ENCODE measurements around the gene CTBP1.
A peak's percentile ranks its signal among the peaks of the same experiment; 100 is the strongest.

The CTBP1 gene

GRCh38 chr4:1166509-1167243, 82.3 kb downstream of the CTBP1 start:
- Histone ChIP-seq H3K79me2 (ENCODE audit: insufficient read depth, low read length) (no peaks in the 10 kb centered on the region), H3K9me2 (replicated peaks; ENCODE audit: low read depth, low read length) (no peaks in the 10 kb centered on the region), H3K36me3 (ENCODE audit: insufficient read depth, low read length) (peaks cover 5% of the 10 kb centered on the region; the same call in 1 of the 2 replicates), H3F3A (ENCODE audit: low read depth) (no peaks in the 10 kb centered on the region), H4K20me1 (ENCODE audit: insufficient read depth, low read length, poor library complexity, severe bottlenecking) (no peaks in the 10 kb centered on the region), H3K27me3 (ENCODE audit: insufficient read depth, low read length, poor library complexity, severe bottlenecking) (no peaks in the 10 kb centered on the region), H3K9ac (ENCODE audit: low read depth, low read length, poor library complexity, severe bottlenecking) (peak overlapping the region; percentile 75), H3K4me1 (ENCODE audit: insufficient read depth, low read length, poor library complexity, severe bottlenecking) (peaks cover 10% of the 10 kb centered on the region), H3K4me2 (ENCODE audit: low read depth, low read length, poor library complexity, severe bottlenecking) (peak overlapping the region; percentile 88), H3K9me3 (ENCODE audit: insufficient read depth, low read depth, low read length) (no peaks in the 10 kb centered on the region), H3K4me3 (ENCODE audit: low read length, poor library complexity, severe bottlenecking) (peak overlapping the region; percentile 77), H2AFZ (ENCODE audit: low read length) (no peak overlapping the region)
- TF ChIP-seq CTCF (conservative IDR thresholded peaks at IDR 0.05; ENCODE audit: low read length), result no peak
- TF ChIP-seq EZH2phosphoT487 (IDR thresholded peaks at IDR 0.05; ENCODE audit: borderline replicate concordance), result no peak

- no peak overlapping the region for H3K9ac ChIP-seq (ENCODE audit: low read depth, low read length, poor library complexity, severe bottlenecking)
- H2AFZ ChIP-seq (ENCODE audit: low read length), result no peak overlapping the region
- no peaks in the 10 kb centered on the region for H3F3A ChIP-seq (ENCODE audit: low read depth)
- H3K36me3 ChIP-seq (ENCODE audit: insufficient read depth, low read length), result peaks cover 3% of the 10 kb centered on the region; the same call in 1 of the 2 replicates
- H3K4me2 ChIP-seq (ENCODE audit: low read depth, low read length, poor library complexity, severe bottlenecking), result no peak overlapping the region
- no peaks in the 10 kb centered on the region for H3K27me3 ChIP-seq (ENCODE audit: insufficient read depth, low read length, poor library complexity, severe bottlenecking)
- H4K20me1 ChIP-seq (ENCODE audit: insufficient read depth, low read length, poor library complexity, severe bottlenecking), result no peaks in the 10 kb centered on the region
- TF ChIP-seq CTCF (conservative IDR thresholded peaks at IDR 0.05; ENCODE audit: low read length), result no peak
- TF ChIP-seq EZH2phosphoT487 (IDR thresholded peaks at IDR 0.05; ENCODE audit: borderline replicate concordance), result no peak
- H3K4me3 ChIP-seq (ENCODE audit: low read length, poor library complexity, severe bottlenecking), result no peak overlapping the region
- H3K9me3 ChIP-seq (ENCODE audit: insufficient read depth, low read depth, low read length), result no peaks in the 10 kb centered on the region
- H3K9me2 ChIP-seq (replicated peaks; ENCODE audit: low read depth, low read length), result no peaks in the 10 kb centered on the region
- H3K4me1 ChIP-seq (ENCODE audit: insufficient read depth, low read length, poor library complexity, severe bottlenecking), result peaks cover 10% of the 10 kb centered on the region
- no peaks in the 10 kb centered on the region for H3K79me2 ChIP-seq (ENCODE audit: insufficient read depth, low read length)
Observed at GRCh38 chr4:1164956-1165545, 83.9 kb downstream of the CTBP1 start.

GRCh38 chr4:1164444-1164843, 84.5 kb downstream of the CTBP1 start:
- no peak for TF ChIP-seq CTCF (conservative IDR thresholded peaks at IDR 0.05; ENCODE audit: low read length)
- TF ChIP-seq EZH2phosphoT487 (IDR thresholded peaks at IDR 0.05; ENCODE audit: borderline replicate concordance), result no peak
- Histone ChIP-seq H3K27me3 (ENCODE audit: insufficient read depth, low read length, poor library complexity, severe bottlenecking) (no peaks in the 10 kb centered on the region), H3K9me2 (replicated peaks; ENCODE audit: low read depth, low read length) (no peaks in the 10 kb centered on the region), H3K4me3 (ENCODE audit: low read length, poor library complexity, severe bottlenecking) (no peak overlapping the region), H3K4me2 (ENCODE audit: low read depth, low read length, poor library complexity, severe bottlenecking) (no peak overlapping the region), H3K9ac (ENCODE audit: low read depth, low read length, poor library complexity, severe bottlenecking) (no peak overlapping the region), H3K79me2 (ENCODE audit: insufficient read depth, low read length) (no peaks in the 10 kb centered on the region), H2AFZ (ENCODE audit: low read length) (no peak overlapping the region), H3F3A (ENCODE audit: low read depth) (no peaks in the 10 kb centered on the region), H3K36me3 (ENCODE audit: insufficient read depth, low read length) (no peaks in the 10 kb centered on the region), H4K20me1 (ENCODE audit: insufficient read depth, low read length, poor library complexity, severe bottlenecking) (no peaks in the 10 kb centered on the region), H3K4me1 (ENCODE audit: insufficient read depth, low read length, poor library complexity, severe bottlenecking) (peaks cover 10% of the 10 kb centered on the region), H3K9me3 (ENCODE audit: insufficient read depth, low read depth, low read length) (no peaks in the 10 kb centered on the region)
